Measurements from ENCODE around the gene PPP2R5C. TPM values are rescaled to one million over a fixed set of nuclear protein-coding genes. Genes with fewer than 3 reads are reported as not detected.

PPP2R5C gene
- total RNA-seq, 2 experiments from 2014 or later, result 291 to 300 TPM

DNA sequence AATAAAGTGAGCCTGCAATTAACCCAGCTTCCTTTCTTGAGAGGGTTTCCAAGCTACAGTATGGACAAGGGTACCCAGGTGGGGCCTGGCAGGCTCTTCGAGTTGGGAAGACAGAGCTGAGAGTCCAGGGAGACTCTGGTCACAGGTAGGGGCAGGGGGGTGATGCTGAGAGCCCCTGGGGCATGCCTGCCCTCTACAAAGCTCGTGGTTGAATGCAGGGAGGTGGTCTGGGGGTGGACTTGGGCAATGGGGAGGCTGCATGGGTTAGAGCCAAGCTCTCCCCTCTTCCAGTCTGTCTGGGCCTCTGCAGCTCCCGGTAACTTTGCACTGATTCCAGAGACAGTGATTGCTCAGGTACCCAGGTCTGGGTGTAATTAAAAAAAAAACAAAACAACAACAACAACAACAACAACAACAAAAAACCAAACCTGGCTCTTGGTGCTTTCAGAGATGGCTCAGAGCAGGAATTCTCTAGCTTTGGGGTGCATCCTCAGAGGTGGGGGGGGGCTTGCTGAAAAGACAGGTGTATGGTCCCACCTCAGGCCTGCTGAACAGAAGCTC, 30.8 kb upstream of the PPP2R5C start:
- DNase-seq, result no peak
- Mint-ChIP-seq H3K4me1 (peaks cover 42% of the 10 kb centered on the region), H3K9me3 (peaks cover 2% of the 10 kb centered on the region), H3K4me3 (peak overlapping the region; percentile 31), H3K27ac (peak overlapping the region; percentile 88), H3K27me3 (no peaks in the 10 kb centered on the region), H3K36me3 (ENCODE audit: low read depth) (no peaks in the 10 kb centered on the region)
- POLR2A ChIA-PET, result interaction anchor here (0.6 to 1.5 kb wide), 2 partner anchors 80 to 369 kb away, joined by 4 read pairs; no protein-coding TSS in a partner anchor
- CTCF ChIA-PET, result interaction anchor here (0.5 to 2.2 kb wide), 5 partner anchors 8 to 132 kb away, joined by 3 to 11 read pairs (median 4); no protein-coding TSS in a partner anchor

DNA sequence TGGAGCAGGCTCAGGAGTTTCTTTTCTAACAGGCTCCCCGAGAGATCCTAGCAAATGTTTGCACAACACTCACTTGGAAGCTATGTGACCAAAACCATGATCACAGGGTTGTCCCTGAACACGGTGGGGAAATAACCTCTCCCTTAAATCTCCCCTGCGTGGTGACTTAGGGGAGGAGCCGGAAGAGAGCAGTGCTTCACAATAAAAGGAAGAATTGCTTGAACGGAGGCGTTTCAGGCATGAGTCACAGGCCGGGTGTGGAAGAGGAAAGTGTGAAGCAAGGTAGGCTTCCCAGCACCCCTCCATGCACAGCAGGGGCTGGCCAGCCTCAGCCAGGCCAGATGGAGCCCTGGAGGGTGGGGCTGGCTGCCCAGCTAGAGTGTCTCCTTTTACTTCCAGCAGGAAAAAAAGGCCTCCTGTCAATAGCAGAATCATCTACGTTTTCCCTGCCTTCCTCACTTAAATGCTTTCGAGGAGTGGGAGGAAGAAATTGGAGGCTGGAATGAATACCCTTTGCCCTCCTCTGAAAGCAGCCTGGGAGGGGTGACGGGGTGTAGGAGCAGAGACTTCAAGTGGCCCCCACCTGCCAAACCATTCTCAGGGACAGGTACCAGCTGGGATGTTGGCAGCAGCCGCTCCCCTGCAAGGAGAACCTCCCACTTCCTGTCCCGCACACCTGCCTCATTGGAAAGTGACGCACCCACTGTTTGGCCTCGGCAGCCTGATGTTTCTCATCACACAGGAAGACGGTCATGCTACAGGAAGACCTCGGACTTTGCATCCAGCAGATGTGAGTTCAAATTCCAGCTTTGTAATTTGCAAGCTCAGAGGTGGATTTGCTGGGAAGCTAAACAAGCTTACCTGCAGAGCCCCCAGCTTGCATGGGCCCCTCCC, 30.1 kb upstream of the PPP2R5C start:
- peak overlapping the region; percentile 88 for H3K27ac Mint-ChIP-seq
- no peaks in the 10 kb centered on the region for H3K27me3 Mint-ChIP-seq
- ChIA-PET CTCF (interaction anchor here (1.1 to 2.2 kb wide), 4 partner anchors 8 to 40 kb away, joined by 3 to 11 read pairs (median 4); no protein-coding TSS in a partner anchor), POLR2A (interaction anchor here (0.6 to 1.5 kb wide), 2 partner anchors 79 to 369 kb away, joined by 4 read pairs; no protein-coding TSS in a partner anchor)
- peak overlapping the region; percentile 31 for H3K4me3 Mint-ChIP-seq
- peaks cover 39% of the 10 kb centered on the region for H3K4me1 Mint-ChIP-seq
- H3K36me3 Mint-ChIP-seq (ENCODE audit: low read depth), result no peaks in the 10 kb centered on the region
- peak; percentile 82 for DNase-seq
- H3K9me3 Mint-ChIP-seq, result peaks cover 2% of the 10 kb centered on the region

DNA sequence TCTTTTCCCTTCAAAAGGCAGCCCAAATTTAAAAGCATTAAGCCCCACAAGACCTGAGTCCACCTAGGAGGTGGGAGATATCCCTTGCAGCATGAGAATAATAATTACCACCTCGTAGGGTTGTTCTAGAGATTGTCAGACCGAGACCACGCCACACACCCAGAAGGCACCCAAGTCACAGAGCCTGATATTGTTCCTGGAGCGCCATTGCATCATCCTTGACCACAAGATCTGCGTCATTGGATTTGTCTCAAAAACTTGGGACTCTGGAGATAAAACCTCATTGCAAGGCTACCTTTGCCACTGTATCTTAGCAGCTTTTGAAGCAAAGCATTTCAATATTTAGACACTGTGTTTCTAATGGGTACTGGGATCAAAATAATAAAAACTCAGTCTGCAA, 29.4 kb upstream of the PPP2R5C start:
- Mint-ChIP-seq H3K27me3 (no peaks in the 10 kb centered on the region), H3K9me3 (peaks cover 2% of the 10 kb centered on the region), H3K27ac (peak overlapping the region; percentile 88), H3K4me1 (peaks cover 39% of the 10 kb centered on the region), H3K36me3 (ENCODE audit: low read depth) (no peaks in the 10 kb centered on the region), H3K4me3 (peak overlapping the region; percentile 31)
- POLR2A ChIA-PET, result no interaction called here
- no peak for DNase-seq
- CTCF ChIA-PET, result interaction anchor here (2.2 kb wide), 1 partner anchor 25 kb away, joined by 11 read pairs; no protein-coding TSS in a partner anchor

DNA sequence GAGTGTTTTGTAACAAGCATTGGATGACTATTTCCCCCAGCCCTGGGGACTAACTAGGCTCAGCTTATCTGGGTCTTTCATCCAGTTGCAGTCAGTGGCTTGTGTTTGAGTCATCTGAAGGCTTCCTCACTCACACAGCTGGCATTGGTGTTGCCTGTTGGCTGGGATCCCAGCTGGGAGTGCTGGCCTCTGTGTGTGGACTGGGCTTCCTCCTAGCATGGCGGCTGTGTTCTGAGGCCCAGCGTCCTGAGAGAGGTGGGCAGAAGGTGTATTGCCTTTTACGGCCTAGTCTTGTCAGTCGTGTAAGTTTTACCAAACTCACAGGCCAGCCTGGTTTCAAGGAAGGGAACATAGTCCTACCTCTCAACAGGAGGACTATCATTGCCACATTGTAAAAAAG, 28.3 kb upstream of the PPP2R5C start:
- H3K27ac Mint-ChIP-seq, result no peak overlapping the region
- no peak overlapping the region for H3K4me3 Mint-ChIP-seq
- no peak for DNase-seq
- no peaks in the 10 kb centered on the region for H3K27me3 Mint-ChIP-seq
- ChIA-PET POLR2A (no interaction called here), CTCF (interaction anchor here (0.7 to 0.8 kb wide), 2 partner anchors 51 to 706 kb away, joined by 3 to 4 read pairs; no protein-coding TSS in a partner anchor)
- H3K9me3 Mint-ChIP-seq, result peaks cover 2% of the 10 kb centered on the region
- H3K36me3 Mint-ChIP-seq (ENCODE audit: low read depth), result no peaks in the 10 kb centered on the region
- H3K4me1 Mint-ChIP-seq, result peaks cover 45% of the 10 kb centered on the region

DNA sequence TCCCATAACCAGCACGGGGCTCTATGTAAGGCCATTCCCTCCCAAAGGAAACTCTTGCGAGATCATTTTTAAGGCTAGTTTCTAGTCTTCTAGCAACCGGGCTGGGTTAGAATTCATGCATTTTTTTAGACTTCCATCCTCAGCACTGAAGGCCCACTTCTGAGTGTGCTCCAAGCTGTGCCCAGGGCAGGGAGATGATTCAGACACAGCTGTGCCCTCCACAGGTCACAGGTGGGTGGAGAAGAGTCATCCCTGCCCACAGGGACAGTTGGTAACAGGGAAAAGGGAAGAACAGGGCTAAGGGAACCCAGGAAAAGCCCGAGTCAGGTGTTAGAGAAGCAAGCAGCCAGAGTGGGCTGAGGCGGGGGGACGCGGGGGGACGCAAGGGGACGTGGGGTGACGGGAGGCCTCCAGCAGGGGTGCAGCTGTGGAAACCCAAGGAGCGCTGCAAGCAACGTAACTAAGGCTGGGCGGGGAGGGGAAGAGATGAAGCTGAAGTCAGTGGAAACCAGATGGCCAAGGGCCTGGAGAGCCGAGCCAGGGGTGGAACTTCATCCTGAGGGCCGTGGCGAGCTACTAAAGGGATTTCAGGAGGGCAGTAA, 27.2 kb upstream of the PPP2R5C start:
- peaks cover 6% of the 10 kb centered on the region for H3K9me3 Mint-ChIP-seq
- no peak overlapping the region for H3K27ac Mint-ChIP-seq
- no peaks in the 10 kb centered on the region for H3K36me3 Mint-ChIP-seq (ENCODE audit: low read depth)
- no peak overlapping the region for H3K4me3 Mint-ChIP-seq
- peaks cover 46% of the 10 kb centered on the region for H3K4me1 Mint-ChIP-seq
- ChIA-PET CTCF (interaction anchor here (0.6 to 1.2 kb wide), 5 partner anchors 11 to 563 kb away, joined by 3 to 5 read pairs (median 4); no protein-coding TSS in a partner anchor), POLR2A (no interaction called here)
- no peak for DNase-seq
- no peaks in the 10 kb centered on the region for H3K27me3 Mint-ChIP-seq

DNA sequence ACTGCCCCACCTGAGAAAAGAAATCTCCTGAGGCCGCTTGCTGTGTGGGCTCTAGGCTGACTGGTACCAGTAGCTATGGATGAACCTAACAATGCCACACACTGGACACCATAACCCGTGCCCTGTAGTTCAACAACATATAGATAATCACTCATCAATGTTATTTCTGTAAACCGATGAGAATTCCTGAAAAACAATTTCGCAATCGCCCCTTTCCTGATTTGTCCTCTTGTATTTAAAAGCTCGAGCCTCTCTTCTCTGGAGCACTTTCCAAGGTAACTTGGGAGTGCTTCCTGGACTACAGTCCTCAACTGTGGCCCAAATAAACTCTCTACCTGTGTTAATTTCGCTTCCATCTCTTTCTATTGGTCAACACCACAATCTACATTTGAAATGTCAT, 26.1 kb upstream of the PPP2R5C start:
- CTCF ChIA-PET, result interaction anchor here (1.2 to 1.6 kb wide), 2 partner anchors 25 to 35 kb away, joined by 5 to 6 read pairs; no protein-coding TSS in a partner anchor
- Mint-ChIP-seq H3K27ac (peak overlapping the region; percentile 28), H3K27me3 (no peaks in the 10 kb centered on the region), H3K4me3 (no peak overlapping the region), H3K36me3 (ENCODE audit: low read depth) (peaks cover 9% of the 10 kb centered on the region), H3K9me3 (peaks cover 14% of the 10 kb centered on the region), H3K4me1 (peaks cover 40% of the 10 kb centered on the region)
- POLR2A ChIA-PET, result no interaction called here
- DNase-seq, result no peak

DNA sequence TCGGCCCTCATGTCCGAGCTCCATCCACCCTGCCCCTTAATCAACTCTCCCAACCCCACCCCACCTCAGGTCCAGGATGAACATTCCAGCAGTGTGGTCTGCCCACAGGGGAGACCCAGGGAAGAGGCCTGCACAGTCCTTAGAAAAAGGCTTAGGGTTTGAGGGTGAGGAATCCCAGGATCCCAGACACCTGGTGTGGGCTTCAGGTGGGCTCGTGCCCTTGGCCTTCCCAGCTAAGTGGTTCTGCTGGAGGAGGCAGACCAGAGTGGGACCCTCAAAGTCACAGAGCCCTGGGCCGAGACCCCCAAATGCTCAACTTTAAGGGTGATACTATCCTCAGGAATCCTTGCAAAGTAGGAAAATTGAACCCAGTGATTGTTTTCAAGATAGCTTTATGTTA, 25.4 kb upstream of the PPP2R5C start:
- H3K4me3 Mint-ChIP-seq, result no peak overlapping the region
- CTCF ChIA-PET, result interaction anchor here (1.6 kb wide), 1 partner anchor 24 kb away, joined by 6 read pairs; no protein-coding TSS in a partner anchor
- H3K36me3 Mint-ChIP-seq (ENCODE audit: low read depth), result peaks cover 10% of the 10 kb centered on the region
- H3K4me1 Mint-ChIP-seq, result peaks cover 34% of the 10 kb centered on the region
- H3K27me3 Mint-ChIP-seq, result no peaks in the 10 kb centered on the region
- H3K27ac Mint-ChIP-seq, result no peak overlapping the region
- peaks cover 19% of the 10 kb centered on the region for H3K9me3 Mint-ChIP-seq
- no peak for DNase-seq
- POLR2A ChIA-PET, result interaction anchor here (1.1 kb wide), 1 partner anchor 24 kb away, joined by 3 read pairs; no protein-coding TSS in a partner anchor

DNA sequence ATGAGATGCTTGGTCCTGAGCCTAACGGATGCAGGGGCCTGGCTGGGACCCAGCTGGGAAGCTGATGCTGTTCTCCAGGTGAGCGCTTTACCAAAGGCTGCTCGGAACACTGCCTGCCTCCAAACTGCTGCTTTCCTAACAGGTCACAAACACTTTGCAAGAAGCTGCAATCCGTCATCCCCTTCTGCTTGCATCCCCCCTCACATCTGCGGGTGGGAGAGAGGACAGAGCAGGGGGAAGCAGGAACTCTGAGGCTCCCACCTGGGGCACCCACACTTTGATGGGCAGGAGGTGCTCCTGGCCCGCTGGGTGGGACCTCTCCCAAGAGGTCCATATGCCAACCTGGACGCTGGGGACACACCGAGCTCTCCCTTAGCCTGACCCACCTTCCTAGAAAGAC, 24.9 kb upstream of the PPP2R5C start:
- no peak for DNase-seq
- Mint-ChIP-seq H3K4me3 (no peak overlapping the region), H3K4me1 (peaks cover 29% of the 10 kb centered on the region), H3K36me3 (ENCODE audit: low read depth) (peaks cover 12% of the 10 kb centered on the region), H3K27me3 (no peaks in the 10 kb centered on the region), H3K27ac (no peak overlapping the region), H3K9me3 (peaks cover 23% of the 10 kb centered on the region)
- CTCF ChIA-PET, result interaction anchor here (1.6 kb wide), 1 partner anchor 23 kb away, joined by 6 read pairs; no protein-coding TSS in a partner anchor
- POLR2A ChIA-PET, result interaction anchor here (1.1 kb wide), 1 partner anchor 24 kb away, joined by 3 read pairs; no protein-coding TSS in a partner anchor

DNA sequence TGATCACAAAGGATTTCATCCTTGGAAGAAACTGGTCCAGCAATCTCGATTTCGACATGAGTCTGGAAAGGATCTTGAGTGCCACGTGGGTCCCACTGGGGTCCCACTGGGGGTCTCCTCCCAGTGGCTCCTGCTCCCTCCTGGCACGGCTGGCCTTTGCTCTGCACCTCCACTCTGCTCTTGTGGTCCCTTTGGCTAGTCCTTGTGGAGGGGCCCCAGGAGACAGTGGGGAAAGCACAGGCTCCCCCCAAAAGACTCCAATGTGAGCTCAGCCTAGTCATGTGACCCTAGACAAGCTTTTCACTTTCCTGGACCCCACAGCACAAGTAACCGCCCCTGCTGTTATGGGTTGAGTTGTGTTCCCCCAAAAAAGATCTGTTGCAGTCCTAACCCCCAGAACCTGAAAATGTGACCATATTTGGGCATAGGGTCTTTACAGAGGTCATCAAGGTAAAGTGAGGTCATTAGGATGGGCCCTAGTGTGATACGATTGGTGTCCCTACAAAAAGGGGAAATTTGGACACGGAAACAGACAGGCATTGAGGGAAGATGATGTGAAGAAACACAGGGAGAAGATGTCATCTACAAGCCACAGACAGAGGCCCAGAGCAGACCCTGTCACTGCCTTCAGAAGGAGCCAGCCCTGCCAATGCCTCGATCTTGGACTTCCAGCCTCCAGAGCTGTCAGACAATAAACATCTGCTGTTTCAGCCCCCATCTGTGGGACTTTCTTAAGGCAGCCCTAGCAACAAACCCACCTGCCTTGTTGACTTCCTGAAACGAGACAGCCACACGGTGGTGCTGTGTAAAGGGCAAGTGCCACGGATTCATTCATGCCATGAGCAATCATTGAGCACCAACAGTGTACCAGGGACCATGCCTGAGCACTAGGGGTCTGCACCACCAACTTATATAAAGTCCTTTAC, 23.8 kb upstream of the PPP2R5C start:
- POLR2A ChIA-PET, result no interaction called here
- DNase-seq, result peak; percentile 34

DNA sequence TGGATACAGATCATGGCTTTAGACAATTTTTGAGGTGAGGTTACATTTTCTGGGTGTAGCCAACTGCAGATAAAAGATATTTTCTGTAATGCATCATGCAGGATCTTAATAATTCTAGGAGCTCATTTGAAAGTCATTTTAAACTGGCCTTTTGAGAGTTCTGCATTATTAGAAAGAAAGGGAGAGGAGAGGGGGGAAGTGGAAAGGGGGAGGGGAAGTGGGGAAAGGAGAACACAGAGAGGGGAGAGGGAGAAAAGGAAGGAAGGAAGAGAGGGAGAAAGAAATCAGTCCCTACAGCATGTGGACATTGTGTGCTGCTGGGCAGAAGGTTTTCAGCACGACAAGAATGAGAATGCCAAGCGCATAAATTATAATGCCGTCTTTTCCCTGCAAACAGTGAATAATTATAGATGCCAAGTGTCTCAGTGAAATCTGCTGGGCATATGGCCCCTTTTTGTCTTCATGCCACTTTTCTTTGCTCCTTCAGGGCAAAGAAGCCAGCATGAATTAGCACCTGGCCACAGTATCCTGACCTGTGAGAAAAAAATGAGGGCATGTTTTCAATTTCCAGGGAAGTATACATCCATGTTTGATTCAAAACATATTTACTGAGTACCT, 22.7 kb upstream of the PPP2R5C start:
- Mint-ChIP-seq H3K9me3 (peaks cover 29% of the 10 kb centered on the region), H3K36me3 (ENCODE audit: low read depth) (peaks cover 15% of the 10 kb centered on the region), H3K27me3 (no peaks in the 10 kb centered on the region), H3K27ac (no peak overlapping the region), H3K4me3 (no peak overlapping the region), H3K4me1 (peaks cover 10% of the 10 kb centered on the region)
- DNase-seq, result no peak
- POLR2A ChIA-PET, result no interaction called here
- CTCF ChIA-PET, result interaction anchor here (0.6 to 1.4 kb wide), 2 partner anchors 31 to 106 kb away, joined by 3 read pairs; no protein-coding TSS in a partner anchor

More for the DNA sequence above, 23.8 kb upstream of the PPP2R5C start:
- H3K27ac Mint-ChIP-seq, result no peak overlapping the region
- H3K4me3 Mint-ChIP-seq, result no peak overlapping the region
- peaks cover 29% of the 10 kb centered on the region for H3K9me3 Mint-ChIP-seq
- CTCF ChIA-PET, result interaction anchor here (0.6 to 1.4 kb wide), 2 partner anchors 30 to 450 kb away, joined by 3 read pairs; no protein-coding TSS in a partner anchor
- peaks cover 15% of the 10 kb centered on the region for H3K36me3 Mint-ChIP-seq (ENCODE audit: low read depth)
- H3K27me3 Mint-ChIP-seq, result no peaks in the 10 kb centered on the region
- H3K4me1 Mint-ChIP-seq, result peaks cover 19% of the 10 kb centered on the region

DNA sequence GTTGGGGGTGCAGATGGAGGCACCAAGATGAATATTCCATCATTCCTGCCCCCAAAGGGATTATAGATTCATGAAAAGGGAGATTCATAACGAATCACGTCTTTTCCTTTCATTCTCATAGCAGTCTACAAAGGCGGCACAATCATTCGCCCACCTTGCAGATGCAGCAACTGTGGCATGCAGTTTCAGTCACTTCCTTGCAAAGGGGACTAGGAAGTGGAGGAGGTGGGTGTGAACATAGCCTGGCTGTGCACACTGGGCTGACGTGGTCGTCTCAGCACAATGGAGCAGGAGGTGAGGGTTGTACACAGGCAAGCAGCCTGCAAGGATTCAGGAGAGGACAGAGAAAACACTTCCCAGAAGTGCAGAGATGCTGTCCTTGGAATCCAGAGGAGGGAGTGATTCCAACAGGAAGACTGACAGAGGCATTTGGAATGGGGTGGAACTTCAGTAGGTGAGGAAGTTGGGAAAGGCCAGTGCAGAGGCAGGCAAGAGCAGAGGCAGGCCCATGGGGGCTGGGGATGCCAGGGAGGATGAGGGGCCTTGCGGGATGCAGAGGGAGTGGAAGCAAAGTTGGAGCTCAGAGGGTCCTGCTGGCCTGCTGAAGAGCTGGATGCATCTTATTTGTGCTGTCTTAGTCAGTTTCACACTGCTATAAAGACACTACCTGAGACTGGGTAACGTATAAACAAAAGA, 21.9 kb upstream of the PPP2R5C start:
- POLR2A ChIA-PET, result no interaction called here
- H3K27me3 Mint-ChIP-seq, result no peaks in the 10 kb centered on the region
- H3K36me3 Mint-ChIP-seq (ENCODE audit: low read depth), result peaks cover 15% of the 10 kb centered on the region
- H3K4me3 Mint-ChIP-seq, result no peak overlapping the region
- DNase-seq, result no peak
- peaks cover 7% of the 10 kb centered on the region for H3K4me1 Mint-ChIP-seq
- H3K27ac Mint-ChIP-seq, result no peak overlapping the region
- peaks cover 29% of the 10 kb centered on the region for H3K9me3 Mint-ChIP-seq
- CTCF ChIA-PET, result interaction anchor here (0.7 kb wide), 1 partner anchor 32 kb away, joined by 3 read pairs; no protein-coding TSS in a partner anchor
